ENCODE measurements around the gene ZNF92.
"Not testable (repeated sequence)": the region's sequence is repeated elsewhere in the genome, so short reads cannot be mapped to it uniquely, and the experiment has no call there.

The ZNF92 gene

DNA sequence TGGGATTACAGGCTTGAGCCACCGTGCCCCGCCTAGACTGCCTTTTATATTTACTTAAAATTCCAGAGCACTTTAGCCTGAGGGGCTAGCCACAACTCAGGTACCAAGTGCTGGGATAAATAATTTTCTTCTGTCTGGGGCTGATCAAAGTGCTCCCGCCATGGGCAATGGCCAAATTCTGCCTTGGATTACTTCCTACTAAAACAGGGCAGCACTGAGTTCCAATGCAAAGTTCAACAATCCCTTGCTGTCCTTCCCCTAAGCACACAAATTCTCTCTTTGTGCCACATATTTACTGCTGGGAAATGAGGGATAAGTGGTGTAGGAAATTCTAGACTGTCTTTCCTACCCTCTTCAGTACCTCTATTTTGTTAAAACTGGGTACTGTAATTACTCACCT lies 34.4 kb upstream of the ZNF92 start:
- Histone ChIP-seq H4K20me1 (ENCODE audit: insufficient read depth, low read length) (no peaks in the 10 kb centered on the region), H3K4me2 (ENCODE audit: insufficient read depth, low read length) (no peak overlapping the region), H3K27ac (ENCODE audit: low read length) (no peak overlapping the region), H3K9me3 (ENCODE audit: insufficient read depth, low read length, severe bottlenecking) (no peaks in the 10 kb centered on the region), H2AFZ (ENCODE audit: low read depth, low read length) (no peak overlapping the region), H3K4me1 (ENCODE audit: insufficient read depth, low read length) (no peaks in the 10 kb centered on the region), H3K9ac (ENCODE audit: low read depth, low read length) (no peak overlapping the region), H3K79me2 (ENCODE audit: insufficient read depth, low read length) (no peaks in the 10 kb centered on the region), H3K27me3 (ENCODE audit: insufficient read depth, low read length, poor library complexity) (no peaks in the 10 kb centered on the region), H3K4me3 (ENCODE audit: low read depth in 1 of 2, low read length in 2 of 2) (no peak overlapping the region), H3K36me3 (ENCODE audit: insufficient read depth, low read length) (no peaks in the 10 kb centered on the region)
- no peak for DNase-seq
- ATAC-seq (ENCODE audit: insufficient read depth, low read depth), result no peak
- TF ChIP-seq EZH2 (IDR thresholded peaks at IDR 0.05; ENCODE audit: borderline replicate concordance, low read depth, low read length, severe bottlenecking) (no peak), CTCF (IDR thresholded peaks at IDR 0.05; ENCODE audit: borderline replicate concordance, extremely low read depth, low read length, poor library complexity, severe bottlenecking) (no peak)

- no peaks in the 10 kb centered on the region for H3K36me3 ChIP-seq (ENCODE audit: insufficient read depth, low read length)
- no peak overlapping the region for H2AFZ ChIP-seq (ENCODE audit: low read depth, low read length)
- no peak overlapping the region for H3K4me3 ChIP-seq (ENCODE audit: low read depth in 1 of 2, low read length in 2 of 2)
- DNase-seq (no peak), ATAC-seq (ENCODE audit: insufficient read depth, low read depth) (no peak)
- no peaks in the 10 kb centered on the region for H3K9me3 ChIP-seq (ENCODE audit: insufficient read depth, low read length, severe bottlenecking)
- no peaks in the 10 kb centered on the region for H3K27me3 ChIP-seq (ENCODE audit: insufficient read depth, low read length, poor library complexity)
- H3K79me2 ChIP-seq (ENCODE audit: insufficient read depth, low read length), result no peaks in the 10 kb centered on the region
- H3K27ac ChIP-seq (ENCODE audit: low read length), result no peak overlapping the region
- no peak overlapping the region for H3K9ac ChIP-seq (ENCODE audit: low read depth, low read length)
- H4K20me1 ChIP-seq (ENCODE audit: insufficient read depth, low read length), result no peaks in the 10 kb centered on the region
- TF ChIP-seq CTCF (IDR thresholded peaks at IDR 0.05; ENCODE audit: borderline replicate concordance, extremely low read depth, low read length, poor library complexity, severe bottlenecking) (no peak), EZH2 (IDR thresholded peaks at IDR 0.05; ENCODE audit: borderline replicate concordance, low read depth, low read length, severe bottlenecking) (no peak)
- no peaks in the 10 kb centered on the region for H3K4me1 ChIP-seq (ENCODE audit: insufficient read depth, low read length)
- no peak overlapping the region for H3K4me2 ChIP-seq (ENCODE audit: insufficient read depth, low read length)
Observed at GRCh38 chr7:65342723-65343629, 30.7 kb upstream of the ZNF92 start.

DNA sequence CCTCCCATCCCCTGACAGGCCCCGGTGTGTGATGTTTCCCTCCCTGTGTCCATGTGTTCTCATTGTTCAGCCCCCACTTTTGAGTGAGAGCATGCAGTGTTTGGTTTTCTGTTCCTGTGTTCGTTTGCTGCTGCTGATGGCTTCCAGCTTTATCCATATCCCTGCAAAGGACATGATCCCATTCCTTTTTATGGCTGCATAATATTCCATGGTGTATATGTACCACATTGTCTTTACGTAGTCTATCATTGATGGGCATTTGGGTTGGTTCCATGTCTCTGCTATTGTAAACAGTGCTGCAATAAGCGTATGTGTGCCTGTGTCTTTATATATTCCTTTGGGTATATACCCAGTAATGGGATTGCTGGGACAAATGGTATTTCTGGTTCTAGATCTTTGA lies 29.1 kb upstream of the ZNF92 start:
- not testable (repeated sequence) for H3K9me3 ChIP-seq (ENCODE audit: insufficient read depth, low read length, severe bottlenecking); DNase-seq; H3K27ac ChIP-seq (ENCODE audit: low read length); H4K20me1 ChIP-seq (ENCODE audit: insufficient read depth, low read length); H3K27me3 ChIP-seq (ENCODE audit: insufficient read depth, low read length, poor library complexity); H3K9ac ChIP-seq (ENCODE audit: low read depth, low read length); H3K36me3 ChIP-seq (ENCODE audit: insufficient read depth, low read length); H3K4me2 ChIP-seq (ENCODE audit: insufficient read depth, low read length); ATAC-seq (ENCODE audit: insufficient read depth, low read depth); H3K4me1 ChIP-seq (ENCODE audit: insufficient read depth, low read length); H3K79me2 ChIP-seq (ENCODE audit: insufficient read depth, low read length); H3K4me3 ChIP-seq (ENCODE audit: low read depth in 1 of 2, low read length in 2 of 2); H2AFZ ChIP-seq (ENCODE audit: low read depth, low read length)

DNA sequence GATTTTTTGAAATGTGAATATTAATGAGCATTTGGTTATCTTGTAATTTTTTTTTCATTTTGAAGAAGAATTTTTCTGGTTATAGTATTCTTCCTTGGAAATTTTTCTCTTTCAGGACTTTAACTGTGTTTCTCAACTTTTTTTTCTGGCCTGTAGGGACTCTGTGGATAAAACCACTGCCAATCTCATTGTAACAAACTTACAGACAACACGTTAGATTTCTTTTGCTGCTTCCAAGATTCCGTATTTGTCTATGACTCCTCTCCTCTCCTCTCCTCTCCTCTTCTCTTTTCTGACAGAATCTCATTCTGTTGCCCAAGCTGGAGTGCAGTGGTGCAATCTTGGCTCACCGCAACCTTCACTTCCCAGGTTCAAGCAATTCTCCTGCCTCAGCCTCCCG lies 19.4 kb upstream of the ZNF92 start:
- Histone ChIP-seq H2AFZ (ENCODE audit: low read depth, low read length) (no peak overlapping the region), H3K4me1 (ENCODE audit: insufficient read depth, low read length) (no peaks in the 10 kb centered on the region), H3K27me3 (ENCODE audit: insufficient read depth, low read length, poor library complexity) (no peaks in the 10 kb centered on the region), H4K20me1 (ENCODE audit: insufficient read depth, low read length) (no peaks in the 10 kb centered on the region), H3K79me2 (ENCODE audit: insufficient read depth, low read length) (no peaks in the 10 kb centered on the region), H3K27ac (ENCODE audit: low read length) (no peak overlapping the region), H3K9me3 (ENCODE audit: insufficient read depth, low read length, severe bottlenecking) (no peaks in the 10 kb centered on the region), H3K9ac (ENCODE audit: low read depth, low read length) (no peak overlapping the region), H3K4me2 (ENCODE audit: insufficient read depth, low read length) (no peak overlapping the region), H3K36me3 (ENCODE audit: insufficient read depth, low read length) (no peaks in the 10 kb centered on the region), H3K4me3 (ENCODE audit: low read depth in 1 of 2, low read length in 2 of 2) (no peak overlapping the region)
- ATAC-seq (ENCODE audit: insufficient read depth, low read depth) (no peak), DNase-seq (no peak)
- TF ChIP-seq CTCF (IDR thresholded peaks at IDR 0.05; ENCODE audit: borderline replicate concordance, extremely low read depth, low read length, poor library complexity, severe bottlenecking), result no peak
- TF ChIP-seq EZH2 (IDR thresholded peaks at IDR 0.05; ENCODE audit: borderline replicate concordance, low read depth, low read length, severe bottlenecking), result no peak
